Fibroblast of skin of scalp (primary cell): ENCODE results near the gene KDM2B.

Experiments
- DNase-seq: peaks from one replicate; pipeline ENCODE4 v3.0.0-alpha.2; 2013

Gene KDM2B

GRCh38 chr12:121560392-121561008 is 20.3 kb downstream of the KDM2B start:
- no peak for DNase-seq

- DNase-seq = no peak
Observed at GRCh38 chr12:121558956-121559355, 21.9 kb downstream of the KDM2B start.

DNA sequence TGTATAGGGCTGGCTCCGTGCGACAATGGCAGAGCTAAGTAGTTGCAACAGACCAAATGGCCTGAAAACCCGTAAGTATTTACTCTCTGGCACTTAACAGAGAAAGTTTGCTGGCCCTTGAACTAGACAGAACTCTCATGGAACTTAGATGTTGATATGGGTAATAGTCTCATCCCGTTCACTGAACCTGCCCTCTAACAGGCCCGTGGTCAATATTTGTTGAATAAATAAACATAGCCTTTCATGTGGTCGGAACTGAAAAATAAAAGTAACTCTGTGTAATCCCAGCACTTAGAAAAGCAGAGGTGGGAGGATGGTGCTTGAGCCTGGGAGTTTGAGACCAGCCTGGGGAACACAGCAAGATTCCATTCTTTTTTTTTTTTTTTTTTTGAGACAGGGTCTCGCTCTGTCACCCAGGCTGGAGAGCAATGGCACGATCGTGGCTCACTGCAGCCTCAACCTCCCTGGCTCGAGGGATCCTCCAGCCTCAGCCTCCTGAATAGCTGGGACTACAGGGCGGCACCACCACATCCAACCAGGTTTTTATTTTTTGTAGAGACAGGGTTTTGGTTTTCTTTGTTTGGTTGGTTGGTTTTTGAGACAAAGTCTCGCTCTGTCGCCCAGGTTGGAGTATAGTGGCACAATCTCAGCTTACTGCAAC is 29.7 kb downstream of the KDM2B start:
- DNase-seq = no peak

GRCh38 chr12:121549075-121549474 is 31.7 kb downstream of the KDM2B start:
- DNase-seq = no peak

DNA sequence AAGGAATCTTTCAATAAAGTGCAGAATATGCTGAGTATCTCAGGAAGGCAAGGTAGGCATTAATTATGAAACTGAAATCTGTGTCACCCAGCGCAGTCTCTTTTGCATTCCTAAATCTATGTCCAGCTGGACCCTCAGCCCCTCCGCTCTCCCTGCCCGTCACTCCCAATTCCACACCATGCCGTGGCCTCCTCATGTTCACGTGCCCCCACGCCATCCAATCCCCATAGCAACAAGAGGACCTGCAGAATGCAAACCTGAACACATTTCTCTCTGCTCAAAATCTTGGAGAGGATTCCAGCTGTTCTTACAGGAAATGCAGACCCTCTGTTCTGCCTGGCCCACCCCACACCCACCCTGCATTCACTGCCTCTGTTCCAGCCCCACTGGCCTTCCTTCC is 35.3 kb downstream of the KDM2B start:
- DNase-seq = no peak

DNA sequence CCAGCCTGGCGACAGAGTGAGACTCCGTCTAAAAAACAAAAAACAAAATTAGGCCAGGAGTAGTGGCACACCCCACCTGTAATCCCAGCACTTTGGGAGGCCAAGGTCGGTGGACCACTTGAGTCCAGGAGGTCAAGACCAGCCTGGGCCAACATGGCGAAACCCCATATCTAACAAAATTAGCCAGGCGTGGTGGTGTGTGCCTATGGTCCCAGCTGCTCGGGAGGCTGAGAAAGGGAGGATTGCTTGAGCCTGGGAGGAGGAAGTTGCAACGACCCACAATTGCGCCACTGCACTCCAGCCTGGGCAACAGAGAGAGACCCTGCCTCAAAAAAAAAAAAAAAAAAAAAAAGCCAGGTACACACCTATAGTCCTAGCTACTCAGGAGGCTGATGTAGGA is 37.0 kb downstream of the KDM2B start:
- DNase-seq = no peak

- no peak for DNase-seq
Observed at GRCh38 chr12:121539908-121540307, 40.9 kb downstream of the KDM2B start.

- no peak for DNase-seq
Observed at GRCh38 chr12:121538699-121539061, 42.1 kb downstream of the KDM2B start.

DNA sequence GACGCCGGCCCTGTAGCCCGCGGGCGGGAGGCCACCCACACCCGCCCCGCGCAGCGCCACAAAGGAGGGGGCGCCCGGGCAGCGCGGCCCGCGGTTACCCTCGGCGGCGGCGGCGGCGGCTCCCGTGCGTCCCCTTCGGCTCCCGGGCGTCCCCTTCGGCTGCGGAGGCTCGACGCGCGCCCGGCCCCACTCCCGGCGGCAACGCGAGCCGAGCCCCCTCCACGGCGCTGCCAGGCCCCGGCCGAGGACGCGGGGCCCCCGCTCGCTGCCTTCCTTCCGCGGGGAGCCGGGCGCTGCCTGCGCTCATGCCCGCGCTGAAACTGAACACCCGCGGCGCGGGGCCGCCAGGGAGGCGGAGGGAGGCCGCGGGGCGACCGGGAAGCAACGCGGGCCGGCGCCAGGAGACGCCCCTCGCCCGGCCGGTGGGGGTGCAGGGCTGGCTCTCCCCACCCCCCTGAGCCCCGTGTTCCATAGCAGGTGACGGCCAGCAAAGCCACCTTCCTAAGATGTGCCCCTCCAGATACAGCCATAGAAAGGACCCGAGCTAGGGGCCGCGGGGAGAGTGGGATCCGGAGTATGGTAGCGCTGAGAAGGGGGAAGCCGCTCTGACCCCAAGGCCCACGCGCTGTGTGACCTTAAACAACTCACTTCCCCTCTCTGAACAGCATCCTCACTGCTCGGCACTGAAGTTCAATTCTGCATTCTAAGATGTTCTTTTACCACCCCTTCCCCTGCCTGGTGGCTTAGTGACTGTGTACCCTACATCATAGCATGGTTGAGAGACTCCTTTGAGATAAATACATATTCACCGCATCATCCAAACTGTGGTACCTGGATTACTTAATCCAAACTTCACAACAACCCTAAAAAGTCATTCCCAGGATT is 42.8 kb downstream of the KDM2B start:
- no peak for DNase-seq

DNA sequence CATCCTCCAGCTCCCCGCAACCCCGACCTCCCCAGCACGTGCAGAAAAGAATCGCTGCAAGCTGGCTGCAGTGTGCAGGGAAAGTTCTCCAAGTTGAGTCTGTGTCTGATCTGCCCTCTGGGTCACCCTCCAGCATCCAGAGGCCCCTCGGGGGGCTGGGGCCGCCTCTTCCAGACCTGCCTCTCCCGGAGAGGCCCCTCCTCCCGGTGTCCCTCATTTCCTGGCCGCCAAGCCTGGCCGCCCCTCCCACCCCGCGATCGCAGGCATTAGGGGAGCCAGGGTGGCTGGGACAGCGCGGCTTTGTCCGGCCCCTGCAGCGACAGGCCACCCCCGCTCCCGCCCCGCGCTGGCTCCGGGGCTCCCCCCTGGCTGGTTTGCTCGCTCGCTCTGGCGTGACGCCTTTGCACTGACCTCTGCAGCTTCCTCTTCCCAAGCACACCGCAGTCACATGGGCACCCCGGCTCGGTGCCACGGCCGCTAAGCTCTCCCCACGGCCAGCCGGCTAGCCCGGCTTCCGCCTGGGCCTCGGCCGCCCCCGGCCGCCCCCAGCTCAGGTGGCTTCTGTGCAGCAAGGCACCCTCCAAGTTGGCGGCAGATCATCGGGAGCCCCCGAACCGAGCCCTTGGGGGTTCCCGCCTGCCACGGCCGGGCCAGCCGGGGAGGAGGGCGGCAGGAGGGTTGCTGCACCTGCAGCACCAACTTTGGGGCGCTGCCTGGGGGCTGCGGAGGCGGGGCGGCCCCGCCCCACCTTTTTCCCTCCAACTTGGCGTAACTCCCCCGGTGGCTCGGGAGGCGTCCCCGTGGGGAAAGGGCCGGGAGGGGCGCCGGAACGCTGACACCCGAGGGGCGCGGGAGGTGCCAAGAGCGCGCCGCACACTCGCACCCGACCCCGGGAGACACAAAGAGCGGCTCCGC is 43.7 kb downstream of the KDM2B start:
- peak; percentile 19 for DNase-seq

DNA sequence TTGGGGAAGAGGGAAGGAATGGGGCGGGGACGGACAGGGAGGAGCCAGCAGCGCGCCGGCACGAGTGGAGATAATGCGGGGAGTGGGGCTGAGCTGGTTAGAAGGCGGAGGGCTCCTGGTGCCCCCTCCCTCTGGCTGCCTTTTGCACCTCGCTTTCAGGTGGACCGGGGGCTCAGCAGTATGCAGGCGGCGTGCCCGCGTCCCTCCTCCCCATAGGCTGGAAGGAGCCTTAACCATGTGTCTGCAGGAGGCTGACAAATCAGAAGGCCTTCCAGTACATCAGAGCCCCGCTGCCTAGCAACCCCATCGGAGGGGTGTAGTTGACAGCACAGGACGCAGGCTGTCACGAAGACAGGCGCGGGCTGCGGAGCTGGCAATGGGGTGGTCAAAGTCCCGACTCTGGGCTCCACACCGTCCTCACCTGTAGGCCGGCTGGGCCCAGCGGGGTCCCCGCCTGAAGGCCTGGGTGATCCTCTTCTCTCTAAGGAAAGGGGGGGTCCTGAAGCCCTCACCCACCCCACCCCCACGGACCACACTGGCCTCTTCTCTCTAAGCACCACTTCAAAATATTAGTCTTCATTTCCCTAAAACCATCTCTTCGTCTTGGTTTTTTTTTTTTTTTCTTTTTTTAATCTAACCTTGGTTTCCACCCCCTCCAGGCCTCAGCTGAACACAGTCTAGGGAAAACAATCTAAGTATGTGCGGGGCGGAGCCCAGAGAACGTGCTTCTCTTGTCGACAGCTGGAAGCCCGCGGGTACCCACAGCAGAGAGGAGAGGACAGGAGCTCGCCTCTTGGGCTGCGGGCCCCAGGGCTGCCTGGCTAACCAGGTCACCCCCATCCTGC is 44.5 kb downstream of the KDM2B start:
- DNase-seq = peak; percentile 84

- no peak for DNase-seq
Observed at GRCh38 chr12:121535150-121536053, 45.4 kb downstream of the KDM2B start.

- no peak for DNase-seq
Observed at GRCh38 chr12:121534495-121535148, 46.2 kb downstream of the KDM2B start.

- no peak for DNase-seq
Observed at GRCh38 chr12:121533394-121534090, 47.3 kb downstream of the KDM2B start.

DNA sequence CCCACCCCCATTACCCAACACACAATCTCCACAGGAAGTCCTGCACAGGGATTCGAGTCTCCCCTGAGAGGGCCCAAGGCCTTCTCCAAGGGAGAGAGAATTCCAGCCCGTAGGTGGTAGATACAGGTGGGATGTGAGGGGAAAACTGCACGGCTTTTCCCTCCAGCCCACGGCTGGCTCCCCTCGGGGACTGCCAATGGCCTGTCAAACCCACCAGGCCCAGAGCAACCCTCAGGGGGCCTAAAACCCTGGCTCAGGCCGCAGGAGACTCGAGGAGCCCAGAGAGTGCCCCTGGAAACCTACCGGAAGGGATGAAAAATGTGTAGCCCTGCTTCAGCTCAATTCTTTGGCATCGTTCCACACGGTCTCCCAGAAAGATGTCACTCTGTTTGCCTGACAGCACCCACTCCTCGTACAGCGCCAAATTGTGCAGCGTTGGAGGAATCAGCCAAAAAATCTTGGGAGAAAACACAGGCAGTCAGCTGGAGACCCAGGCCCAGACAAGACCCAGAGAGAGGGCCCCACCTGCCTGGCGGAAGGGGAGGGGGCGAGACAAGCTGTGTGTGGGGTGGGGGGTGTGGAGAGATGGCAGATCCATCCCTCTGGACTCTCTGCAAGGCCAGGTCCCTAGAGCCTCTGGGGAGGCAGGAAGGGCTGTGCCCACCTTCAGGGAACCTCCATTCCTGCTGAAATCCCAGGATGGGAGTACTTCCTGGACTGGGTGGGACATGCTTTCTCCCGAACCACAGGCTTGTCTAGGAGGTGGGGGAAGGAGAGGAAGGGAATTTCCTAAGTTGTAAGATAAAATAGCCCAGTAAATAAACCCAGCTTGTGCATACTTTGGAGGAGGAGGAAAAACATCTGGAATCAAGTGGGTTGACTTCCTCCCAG is 48.1 kb downstream of the KDM2B start:
- DNase-seq = peak; percentile 47

GRCh38 chr12:121531356-121531750 is 49.5 kb downstream of the KDM2B start:
- no peak for DNase-seq

GRCh38 chr12:121530600-121531355 is 50.0 kb downstream of the KDM2B start:
- DNase-seq = peak; percentile 73
